IgD-negative memory B cell (primary cell): ENCODE data around the gene MACROD2. TPM values are rescaled to one million over a fixed set of nuclear protein-coding genes. Genes with fewer than 3 reads are reported as not detected.
A peak's percentile ranks its signal among the peaks of the same experiment; 100 is the strongest.

Experiments used
- H3K27ac Mint-ChIP-seq, 3 donors: one replicate each; pipeline ENCODE4 v1.8.0; 2020 to 2022; ENCODE audit warnings: mild to moderate bottlenecking in 3 of 3, mixed read lengths in 3 of 3, moderate library complexity in 1 of 3
- H3K27me3 Mint-ChIP-seq: one replicate; pipeline ENCODE4 v1.8.0; 2021; ENCODE audit warnings: mixed read lengths
- H3K36me3 Mint-ChIP-seq: one replicate; pipeline ENCODE4 v1.8.0; 2020; ENCODE audit warnings: mild to moderate bottlenecking, mixed read lengths
- H3K4me1 Mint-ChIP-seq, 3 donors: one replicate each; pipeline ENCODE4 v1.8.0; 2020 to 2022; ENCODE audit warnings: mixed read lengths in 3 of 3, mild to moderate bottlenecking in 1 of 3
- H3K4me3 Mint-ChIP-seq, 4 donors: one replicate each; pipeline ENCODE4 v1.8.0; 2020 to 2022; ENCODE audit warnings: mild to moderate bottlenecking in 4 of 4, mixed read lengths in 4 of 4, moderate library complexity in 3 of 4
- H3K9me3 Mint-ChIP-seq, 3 donors: one replicate each; pipeline ENCODE4 v1.8.0; 2020 to 2021; ENCODE audit warnings: mixed read lengths in 3 of 3, mild to moderate bottlenecking in 1 of 3
- polyA plus RNA-seq: library from polyadenylated mRNA; unstranded; fragments of 300-500 nt; fragmentation: Illumina TruSeq; gene quantifications from one replicate; pipeline ENCODE4 v1.2.3, GENCODE V29; 2021

The MACROD2 gene
- polyA plus RNA-seq, 1 donor from 2014 or later: 1.3 TPM

- peaks cover 0 to 3% (median 3%) of the 10 kb centered on the region in 3 donors for H3K9me3 Mint-ChIP-seq
- peak overlapping the region in 1 of 3 donors; percentile 19 for H3K27ac Mint-ChIP-seq
- peaks cover 2% of the 10 kb centered on the region for H3K27me3 Mint-ChIP-seq
- H3K4me3 Mint-ChIP-seq: no peak overlapping the region
- H3K36me3 Mint-ChIP-seq: no peaks in the 10 kb centered on the region
- H3K4me1 Mint-ChIP-seq: no peaks in the 10 kb centered on the region
Observed at GRCh38 chr20:14478126-14478525, 482.8 kb downstream of the MACROD2 start.

- Mint-ChIP-seq H3K27ac (no peak overlapping the region), H3K36me3 (no peaks in the 10 kb centered on the region), H3K4me3 (no peak overlapping the region), H3K27me3 (peaks cover 2% of the 10 kb centered on the region), H3K9me3 (peaks cover 0 to 4% (median 2%) of the 10 kb centered on the region in 3 donors), H3K4me1 (no peaks in the 10 kb centered on the region)
Observed at GRCh38 chr20:14481863-14482262, 486.5 kb downstream of the MACROD2 start.

- H3K27ac Mint-ChIP-seq: no peak overlapping the region
- H3K9me3 Mint-ChIP-seq: peaks cover 0 to 1% (median 0%) of the 10 kb centered on the region in 3 donors
- no peaks in the 10 kb centered on the region for H3K36me3 Mint-ChIP-seq
- no peaks in the 10 kb centered on the region for H3K4me1 Mint-ChIP-seq
- no peaks in the 10 kb centered on the region for H3K27me3 Mint-ChIP-seq
- no peak overlapping the region for H3K4me3 Mint-ChIP-seq
Observed at GRCh38 chr20:14488212-14488611, 492.9 kb downstream of the MACROD2 start.

- H3K9me3 Mint-ChIP-seq: peaks cover 0 to 1% (median 0%) of the 10 kb centered on the region in 3 donors
- H3K27ac Mint-ChIP-seq: no peak overlapping the region
- no peaks in the 10 kb centered on the region for H3K36me3 Mint-ChIP-seq
- H3K4me3 Mint-ChIP-seq: no peak overlapping the region
- no peaks in the 10 kb centered on the region for H3K27me3 Mint-ChIP-seq
- H3K4me1 Mint-ChIP-seq: no peaks in the 10 kb centered on the region
Observed at GRCh38 chr20:14488756-14489479, 493.6 kb downstream of the MACROD2 start.

GRCh38 chr20:14489544-14489943 is 494.2 kb downstream of the MACROD2 start:
- Mint-ChIP-seq H3K27ac (no peak overlapping the region), H3K4me1 (no peaks in the 10 kb centered on the region), H3K4me3 (no peak overlapping the region), H3K27me3 (no peaks in the 10 kb centered on the region), H3K36me3 (no peaks in the 10 kb centered on the region), H3K9me3 (peaks cover 0 to 1% (median 0%) of the 10 kb centered on the region in 3 donors)

- H3K36me3 Mint-ChIP-seq: no peaks in the 10 kb centered on the region
- H3K27ac Mint-ChIP-seq: no peak overlapping the region
- peaks cover 0 to 5% (median 0%) of the 10 kb centered on the region in 3 donors for H3K9me3 Mint-ChIP-seq
- H3K27me3 Mint-ChIP-seq: no peaks in the 10 kb centered on the region
- no peaks in the 10 kb centered on the region for H3K4me1 Mint-ChIP-seq
- H3K4me3 Mint-ChIP-seq: no peak overlapping the region
Observed at GRCh38 chr20:14491436-14491835, 496.1 kb downstream of the MACROD2 start.

- Mint-ChIP-seq H3K36me3 (no peaks in the 10 kb centered on the region), H3K4me1 (no peaks in the 10 kb centered on the region), H3K9me3 (peaks cover 0 to 5% (median 0%) of the 10 kb centered on the region in 3 donors), H3K27me3 (no peaks in the 10 kb centered on the region), H3K27ac (no peak overlapping the region), H3K4me3 (no peak overlapping the region)
Observed at GRCh38 chr20:14493408-14493807, 498.1 kb downstream of the MACROD2 start.

- Mint-ChIP-seq H3K27me3 (no peaks in the 10 kb centered on the region), H3K4me3 (no peak overlapping the region), H3K4me1 (no peaks in the 10 kb centered on the region), H3K9me3 (peaks cover 0 to 5% (median 0%) of the 10 kb centered on the region in 3 donors), H3K27ac (no peak overlapping the region), H3K36me3 (no peaks in the 10 kb centered on the region)
Observed at GRCh38 chr20:14494355-14494754, 499.0 kb downstream of the MACROD2 start.

GRCh38 chr20:14495066-14495465 is 499.8 kb downstream of the MACROD2 start:
- Mint-ChIP-seq H3K36me3 (no peaks in the 10 kb centered on the region), H3K4me1 (no peaks in the 10 kb centered on the region), H3K27me3 (no peaks in the 10 kb centered on the region), H3K27ac (no peak overlapping the region), H3K4me3 (no peak overlapping the region), H3K9me3 (peaks cover 0 to 5% (median 0%) of the 10 kb centered on the region in 3 donors)

GRCh38 chr20:14497004-14497403 is 501.7 kb downstream of the MACROD2 start:
- H3K27me3 Mint-ChIP-seq: no peaks in the 10 kb centered on the region
- H3K9me3 Mint-ChIP-seq: peaks cover 0 to 5% (median 0%) of the 10 kb centered on the region in 3 donors
- H3K36me3 Mint-ChIP-seq: no peaks in the 10 kb centered on the region
- H3K27ac Mint-ChIP-seq: no peak overlapping the region
- H3K4me1 Mint-ChIP-seq: no peaks in the 10 kb centered on the region
- no peak overlapping the region for H3K4me3 Mint-ChIP-seq

- Mint-ChIP-seq H3K27me3 (no peaks in the 10 kb centered on the region), H3K4me1 (no peaks in the 10 kb centered on the region), H3K4me3 (no peak overlapping the region), H3K27ac (peak overlapping the region in 1 of 3 donors; percentile 34), H3K36me3 (no peaks in the 10 kb centered on the region), H3K9me3 (peaks cover 0 to 5% (median 0%) of the 10 kb centered on the region in 3 donors)
Observed at GRCh38 chr20:14498772-14499171, 503.5 kb downstream of the MACROD2 start.

- Mint-ChIP-seq H3K27me3 (no peaks in the 10 kb centered on the region), H3K9me3 (peaks cover 0 to 3% (median 0%) of the 10 kb centered on the region in 3 donors), H3K27ac (no peak overlapping the region), H3K4me3 (no peak overlapping the region), H3K4me1 (no peaks in the 10 kb centered on the region), H3K36me3 (no peaks in the 10 kb centered on the region)
Observed at GRCh38 chr20:14505476-14505875, 510.2 kb downstream of the MACROD2 start.

GRCh38 chr20:14507711-14508110 is 512.4 kb downstream of the MACROD2 start:
- H3K27me3 Mint-ChIP-seq: peaks cover 2% of the 10 kb centered on the region
- H3K9me3 Mint-ChIP-seq: peaks cover 0 to 3% (median 0%) of the 10 kb centered on the region in 3 donors

GRCh38 chr20:14510341-14510740 is 515.0 kb downstream of the MACROD2 start:
- Mint-ChIP-seq H3K27ac (no peak overlapping the region), H3K27me3 (peaks cover 2% of the 10 kb centered on the region), H3K9me3 (peaks cover 0 to 3% (median 0%) of the 10 kb centered on the region in 3 donors), H3K4me1 (no peaks in the 10 kb centered on the region), H3K4me3 (no peak overlapping the region), H3K36me3 (no peaks in the 10 kb centered on the region)

More at GRCh38 chr20:14507711-14508110, 512.4 kb downstream of the MACROD2 start:
- Mint-ChIP-seq H3K27ac (no peak overlapping the region), H3K36me3 (no peaks in the 10 kb centered on the region), H3K4me3 (no peak overlapping the region), H3K4me1 (no peaks in the 10 kb centered on the region)

GRCh38 chr20:14512839-14513238 is 517.5 kb downstream of the MACROD2 start:
- Mint-ChIP-seq H3K27ac (no peak overlapping the region), H3K4me1 (no peaks in the 10 kb centered on the region), H3K9me3 (peaks cover 0 to 4% (median 0%) of the 10 kb centered on the region in 3 donors), H3K4me3 (no peak overlapping the region), H3K36me3 (peaks cover 1% of the 10 kb centered on the region), H3K27me3 (peaks cover 2% of the 10 kb centered on the region)

- H3K9me3 Mint-ChIP-seq: peaks cover 0 to 4% (median 0%) of the 10 kb centered on the region in 3 donors
- H3K36me3 Mint-ChIP-seq: peaks cover 4% of the 10 kb centered on the region
- no peak overlapping the region for H3K27ac Mint-ChIP-seq
- H3K4me1 Mint-ChIP-seq: no peaks in the 10 kb centered on the region
- H3K4me3 Mint-ChIP-seq: no peak overlapping the region
- H3K27me3 Mint-ChIP-seq: no peaks in the 10 kb centered on the region
Observed at GRCh38 chr20:14518648-14519047, 523.3 kb downstream of the MACROD2 start.
